WI38 (cell line): ENCODE results near the gene CELSR1.

ENCODE experiments used
- H3K4me3 ChIP-seq: 2 replicates; pipeline ENCODE4 v1.5.1; 2011; ENCODE audit warnings: low read depth, mild to moderate bottlenecking, control low read depth, low read length
- CTCF ChIP-seq: IDR thresholded peaks from 2 replicates; pipeline ENCODE4 v1.5.1; 2012; ENCODE audit warnings: low read depth, mild to moderate bottlenecking, control low read depth, low read length

Gene CELSR1

GRCh38 chr22:46491946-46492345 lies 45.5 kb downstream of the CELSR1 start:
- no peak for TF ChIP-seq CTCF
- no peak overlapping the region for H3K4me3 ChIP-seq

GRCh38 chr22:46490538-46490937 lies 46.9 kb downstream of the CELSR1 start:
- no peak for TF ChIP-seq CTCF
- no peak overlapping the region for H3K4me3 ChIP-seq

- H3K4me3 ChIP-seq: no peak overlapping the region
- TF ChIP-seq CTCF: no peak
Measured at GRCh38 chr22:46486996-46487717, 50.3 kb downstream of the CELSR1 start.

- H3K4me3 ChIP-seq: no peak overlapping the region
- no peak for TF ChIP-seq CTCF
Measured at GRCh38 chr22:46484861-46485595, 52.4 kb downstream of the CELSR1 start.

- no peak for TF ChIP-seq CTCF
- no peak overlapping the region for H3K4me3 ChIP-seq
Measured at GRCh38 chr22:46484156-46484860, 53.1 kb downstream of the CELSR1 start.

GRCh38 chr22:46483353-46483752 lies 54.1 kb downstream of the CELSR1 start:
- no peak for TF ChIP-seq CTCF
- no peak overlapping the region for H3K4me3 ChIP-seq

GRCh38 chr22:46482056-46482675 lies 55.3 kb downstream of the CELSR1 start:
- no peak for TF ChIP-seq CTCF
- H3K4me3 ChIP-seq: no peak overlapping the region
